Pancreas (tissue), 10 donors: ENCODE measurements around the gene MRPS12. TPM values are rescaled to one million over a fixed set of nuclear protein-coding genes. Genes with fewer than 3 reads are reported as not detected.

Source experiments
- ATAC-seq, 4 donors: fragments of 200-7000 bp; cut with Tn5 transposase; one replicate each; pipeline versions ENCODE4 v1.8.0 to v1.9.1; 2020; ENCODE audit warnings: mild to moderate bottlenecking in 4 of 4, moderate library complexity in 4 of 4
- DNase-seq, 6 donors: peaks; one replicate each; pipeline ENCODE4 v3.0.0-alpha.2; 2020
- FAIRE-seq: peaks from 2 replicates; lab custom pipeline; 2012; peaks lifted over from hg19 to GRCh38; lab: Jason Lieb, UNC
- H3K27ac ChIP-seq, 4 donors: fragments of 200-600 bp; sonication (generic); 1 replicate in 3 of 4; 2 replicates in 1 of 4; pipeline versions ENCODE4 v1.5.0 to v1.8.0; 2020
- H3K27me3 ChIP-seq, 4 donors: fragments of 200-600 bp; one replicate each; pipeline ENCODE4 v1.8.0; 2021
- H3K36me3 ChIP-seq, 3 donors: fragments of 200-600 bp; sonication (generic) in 1 of 3; one replicate each; pipeline versions ENCODE4 v1.5.0 to v1.8.0; 2020 to 2021
- H3K4me1 ChIP-seq, 3 donors: fragments of 200-600 bp; one replicate each; pipeline ENCODE4 v1.8.0; 2021
- H3K4me3 ChIP-seq, 4 donors: fragments of 200-600 bp; sonication (generic) in 2 of 4; one replicate each; pipeline versions ENCODE4 v1.5.0 to v1.8.0; 2020 to 2021
- H3K9me3 ChIP-seq, 4 donors: fragments of 200-600 bp; one replicate each; pipeline ENCODE4 v1.8.0; 2021
- WGBS, 2 donors: extraction: QIAGEN DNeasy Blood & Tissue Kit; methylation state at CpG; one replicate each; pipeline ENCODE4 v1.1.7; 2013; 5-methylcytosine and 5-hydroxymethylcytosine counted together
- intact Hi-C, 3 donors: fragments of 100-400 bp; cut with DNase I; formaldehyde crosslinking; loops; one replicate each; pipeline versions ENCODE4 v1.11.1 to v1.14.2; 2022
- polyA plus RNA-seq, 2 donors: library from polyadenylated mRNA; stranded (reverse); fragments of 200-250 nt; gene quantifications; one replicate each; pipeline ENCODE4 v1.2.3, GENCODE V29; 2013
- total RNA-seq, 6 donors: library from RNA; stranded (reverse); fragmentation: NEBNext Ultra II Directional in 4 of 6; extraction: Animal tissue kit (Norgen Biotek cat#: 25700) in 4 of 6; gene quantifications; one replicate each; pipeline versions ENCODE4 v1.2.1 to v1.2.4, GENCODE V29; 2021 to 2023
- TF ChIP-seq, protein P1 (sequence below), 4 donors: fragments of 200-600 bp; sonication (generic) in 3 of 4; IDR thresholded peaks; one replicate each; pipeline versions ENCODE4 v1.5.0 to v1.8.0; 2021; ENCODE audit warnings: antibody characterized with exemption in 4 of 4
- donor health status: healthy with polysubstance abuse.
- donor health status: DM: no; HTN: no; CAD: no; lungs with moderate emphysema.
- donor health status: DM: no; HTN: no; CAD: no.
- donor health status: control.
- donor health status: control.
- donor health status: Bipolar disorder and iron deficiency.
- donor health status: DM: yes; HTN: yes; CAD: no.
- donor health status: DM: no; HTN: no; CAD: no.
- donor health status: DM: no; HTN: no; CAD: no.
- donor health status: DM: yes; HTN: yes; CAD: no.

MRPS12 gene
- total and polyA plus RNA-seq, 8 donors = 9.8 to 19.5 (median 14.3) TPM

DNA sequence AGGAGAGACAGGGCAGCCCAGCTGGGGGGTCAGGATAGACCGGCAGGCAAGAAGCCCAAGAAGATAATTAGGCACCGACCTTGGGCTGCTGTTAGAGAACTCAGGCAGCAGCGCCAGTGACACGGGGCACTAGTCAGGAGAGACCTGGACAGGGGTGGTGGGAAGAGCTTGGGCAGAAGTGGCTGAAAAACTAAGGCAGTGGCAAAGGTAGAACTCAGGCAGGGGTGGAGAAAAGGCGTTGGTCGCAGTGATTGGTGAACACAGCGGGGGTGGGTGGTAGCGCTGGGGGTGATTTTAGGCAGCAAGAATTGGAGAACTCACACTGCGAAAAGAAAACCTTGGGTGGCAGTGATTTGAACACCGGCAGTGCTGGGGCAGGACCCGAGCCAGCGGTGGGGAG is 23.1 kb upstream of the MRPS12 start:
- intact Hi-C loops = no loop called here
- Histone ChIP-seq H3K27me3 (no peaks in the 10 kb centered on the region), H3K9me3 (no peaks in the 10 kb centered on the region), H3K4me3 (no peak overlapping the region), H3K4me1 (no peaks in the 10 kb centered on the region), H3K36me3 (peaks cover 0 to 12% (median 9%) of the 10 kb centered on the region in 3 donors), H3K27ac (no peak overlapping the region)
- 93 to 96% methylated on average over 12 of the region's 12 CpGs for WGBS, 2 donors
- ATAC-seq (no peak), DNase-seq (no peak), FAIRE-seq (no peak)
- TF ChIP-seq, protein P1, sequence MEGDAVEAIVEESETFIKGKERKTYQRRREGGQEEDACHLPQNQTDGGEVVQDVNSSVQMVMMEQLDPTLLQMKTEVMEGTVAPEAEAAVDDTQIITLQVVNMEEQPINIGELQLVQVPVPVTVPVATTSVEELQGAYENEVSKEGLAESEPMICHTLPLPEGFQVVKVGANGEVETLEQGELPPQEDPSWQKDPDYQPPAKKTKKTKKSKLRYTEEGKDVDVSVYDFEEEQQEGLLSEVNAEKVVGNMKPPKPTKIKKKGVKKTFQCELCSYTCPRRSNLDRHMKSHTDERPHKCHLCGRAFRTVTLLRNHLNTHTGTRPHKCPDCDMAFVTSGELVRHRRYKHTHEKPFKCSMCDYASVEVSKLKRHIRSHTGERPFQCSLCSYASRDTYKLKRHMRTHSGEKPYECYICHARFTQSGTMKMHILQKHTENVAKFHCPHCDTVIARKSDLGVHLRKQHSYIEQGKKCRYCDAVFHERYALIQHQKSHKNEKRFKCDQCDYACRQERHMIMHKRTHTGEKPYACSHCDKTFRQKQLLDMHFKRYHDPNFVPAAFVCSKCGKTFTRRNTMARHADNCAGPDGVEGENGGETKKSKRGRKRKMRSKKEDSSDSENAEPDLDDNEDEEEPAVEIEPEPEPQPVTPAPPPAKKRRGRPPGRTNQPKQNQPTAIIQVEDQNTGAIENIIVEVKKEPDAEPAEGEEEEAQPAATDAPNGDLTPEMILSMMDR (IDR thresholded peaks at IDR 0.05) = no peak

DNA sequence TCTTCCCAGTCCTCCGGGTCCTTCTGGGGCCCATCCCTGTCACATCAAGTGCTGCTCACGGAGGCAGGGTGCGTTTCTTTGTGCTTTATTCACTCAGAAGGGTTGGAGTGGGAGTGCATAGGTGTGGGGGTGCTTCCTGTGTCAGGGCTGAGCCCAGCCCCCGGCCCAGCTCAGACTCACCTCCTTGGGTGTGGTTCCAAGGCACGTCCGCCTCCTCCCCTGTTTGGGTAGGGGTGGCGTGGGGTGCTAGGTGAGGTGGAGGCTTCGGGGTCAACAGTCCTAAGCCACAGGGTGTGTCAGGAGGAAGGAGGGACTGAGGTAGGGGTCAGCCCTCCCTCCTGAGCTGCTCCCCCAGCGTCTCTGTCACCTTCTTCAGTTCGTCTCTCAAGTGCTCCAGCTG is 21.8 kb upstream of the MRPS12 start:
- no peak for DNase-seq
- TF ChIP-seq, protein P1 (IDR thresholded peaks at IDR 0.05) = no peak
- Histone ChIP-seq H3K4me1 (no peaks in the 10 kb centered on the region), H3K27ac (no peak overlapping the region), H3K4me3 (no peak overlapping the region), H3K9me3 (no peaks in the 10 kb centered on the region), H3K36me3 (peaks cover 0 to 12% (median 9%) of the 10 kb centered on the region in 3 donors), H3K27me3 (no peaks in the 10 kb centered on the region)
- WGBS, 2 donors = 86 to 89% methylated on average over 9 to 10 of the region's 10 CpGs
- FAIRE-seq = no peak
- intact Hi-C loops = no loop called here
- ATAC-seq = peak in 1 of 4 donors; percentile 14

DNA sequence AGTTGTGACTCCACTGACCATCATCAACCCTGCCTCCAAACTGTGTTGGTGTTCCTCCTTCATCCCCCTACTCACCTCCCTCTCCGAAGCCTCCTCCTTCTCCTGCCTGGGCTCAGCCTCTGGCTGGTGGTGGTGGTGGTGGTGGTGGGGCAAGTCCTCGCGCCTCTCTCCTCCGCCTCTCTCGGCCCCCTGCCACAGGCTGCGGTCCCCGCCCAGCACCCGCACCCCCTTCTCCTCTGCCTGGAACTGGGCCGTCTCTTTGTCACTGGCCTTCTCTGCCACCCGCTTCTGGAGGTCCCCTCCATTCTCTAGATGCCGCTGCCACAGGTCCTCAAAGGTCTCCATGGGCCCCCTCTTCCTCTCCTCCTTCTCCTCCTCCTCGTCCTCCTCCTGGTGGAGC is 20.3 kb upstream of the MRPS12 start:
- Histone ChIP-seq H3K9me3 (no peaks in the 10 kb centered on the region), H3K4me1 (no peaks in the 10 kb centered on the region), H3K36me3 (peaks cover 0 to 9% (median 2%) of the 10 kb centered on the region in 3 donors), H3K27ac (no peak overlapping the region), H3K27me3 (no peaks in the 10 kb centered on the region), H3K4me3 (no peak overlapping the region)
- intact Hi-C loops = no loop called here
- ATAC-seq (no peak), DNase-seq (peak in 1 of 6 donors; percentile 50), FAIRE-seq (no peak)
- TF ChIP-seq, protein P1 (IDR thresholded peaks at IDR 0.05) = no peak
- 90 to 91% methylated on average over 12 of the region's 12 CpGs for WGBS, 2 donors

DNA sequence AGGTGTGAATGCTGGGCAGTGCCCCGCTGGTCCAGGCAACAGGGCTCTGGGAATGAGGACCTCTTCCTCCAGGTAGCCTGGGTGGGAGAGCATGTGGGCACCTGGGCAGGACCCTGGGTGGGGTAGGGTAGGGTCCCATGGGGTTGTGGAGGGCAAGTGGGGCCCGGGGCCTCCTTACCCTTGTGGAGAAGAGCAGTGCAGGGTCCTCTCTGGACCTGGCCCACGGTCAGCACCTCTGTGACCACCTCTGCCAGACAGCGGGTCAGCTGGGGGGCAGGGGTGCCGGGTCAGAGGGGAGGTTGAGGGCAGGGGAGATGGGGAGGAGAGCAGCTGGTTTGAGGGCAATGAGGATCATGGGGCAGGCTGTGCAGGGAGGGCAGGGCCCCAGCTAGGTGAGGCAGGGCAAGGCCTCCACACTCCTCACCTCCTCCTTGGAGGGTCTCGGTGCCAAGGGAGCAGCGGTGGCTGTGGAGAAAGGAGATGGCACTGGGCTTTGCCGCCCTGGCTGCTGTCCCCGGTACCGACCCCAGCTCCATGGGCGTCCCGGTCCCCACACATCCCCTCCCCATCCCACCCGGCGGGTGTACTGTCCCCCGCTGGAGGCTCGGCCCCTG is 19.2 kb upstream of the MRPS12 start:
- Histone ChIP-seq H3K36me3 (peaks cover 0 to 7% (median 0%) of the 10 kb centered on the region in 3 donors), H3K4me1 (no peaks in the 10 kb centered on the region), H3K27me3 (no peaks in the 10 kb centered on the region), H3K4me3 (no peak overlapping the region), H3K9me3 (no peaks in the 10 kb centered on the region), H3K27ac (no peak overlapping the region)
- ATAC-seq (no peak), DNase-seq (peak in 1 of 6 donors; percentile 55), FAIRE-seq (no peak)
- intact Hi-C loops = no loop called here
- WGBS, 2 donors = 51% methylated on average over 13 to 16 of the region's 16 CpGs
- TF ChIP-seq, protein P1 (IDR thresholded peaks at IDR 0.05) = no peak
